H9 (cell line): ENCODE results near the gene ERMAP. TPM values are rescaled to one million over a fixed set of nuclear protein-coding genes. Genes with fewer than 3 reads are reported as not detected.

Experiments used
- DNase-seq: peaks from one replicate; pipeline ENCODE4 v3.0.0-alpha.2; 2017
- H2AFZ ChIP-seq: one replicate; pipeline ENCODE4 v1.6.1; 2013; ENCODE audit warnings: mild to moderate bottlenecking, low read length, control low read depth, moderate library complexity
- H2AK5ac ChIP-seq: 2 replicates; pipeline ENCODE4 v1.6.1; 2013; ENCODE audit warnings: low read length, control low read depth, mixed read lengths; ENCODE audit not compliant: insufficient read length
- H2BK120ac ChIP-seq: one replicate; pipeline ENCODE4 v1.6.1; 2013; ENCODE audit warnings: low read depth, mild to moderate bottlenecking, low read length, control low read depth, inconsistent platforms; ENCODE audit not compliant: poor library complexity, severe bottlenecking
- H2BK12ac ChIP-seq: 2 replicates; pipeline ENCODE4 v1.6.1; 2013; ENCODE audit warnings: low read length, control low read depth, mixed read lengths, low read depth; ENCODE audit not compliant: insufficient read length
- H2BK15ac ChIP-seq: 2 replicates; pipeline ENCODE4 v1.6.1; 2013; ENCODE audit warnings: low read depth, low read length, control low read depth
- H2BK20ac ChIP-seq: one replicate; pipeline ENCODE4 v1.6.1; 2013; ENCODE audit warnings: low read depth, mild to moderate bottlenecking, low read length, control low read depth, inconsistent platforms; ENCODE audit not compliant: poor library complexity, severe bottlenecking
- H2BK5ac ChIP-seq: 2 replicates; pipeline ENCODE4 v1.6.1; 2013; ENCODE audit warnings: low read length, control low read depth, mixed read lengths; ENCODE audit not compliant: insufficient read length
- H3K14ac ChIP-seq: 2 replicates; pipeline ENCODE4 v1.6.1; 2013; ENCODE audit warnings: low read length, control low read depth; ENCODE audit not compliant: insufficient read depth
- H3K18ac ChIP-seq: 2 replicates; pipeline ENCODE4 v1.6.1; 2013; ENCODE audit warnings: low read depth, mild to moderate bottlenecking, mixed read lengths, low read length, control low read depth; ENCODE audit not compliant: insufficient read length
- H3K23ac ChIP-seq: 2 replicates; pipeline ENCODE4 v1.6.1; 2013; ENCODE audit warnings: low read length, control low read depth, mixed read lengths, low read depth; ENCODE audit not compliant: insufficient read length
- H3K23me2 ChIP-seq: 2 replicates; pipeline ENCODE4 v1.6.1; 2013; ENCODE audit warnings: low read depth, mild to moderate bottlenecking, mixed read lengths, low read length, control low read depth; ENCODE audit not compliant: insufficient read length, poor library complexity, severe bottlenecking
- H3K27ac ChIP-seq: 2 replicates; pipeline ENCODE4 v1.5.1; 2013; ENCODE audit warnings: low read length, control low read depth, mixed read lengths, low read depth; ENCODE audit not compliant: insufficient read length
- H3K27me3 ChIP-seq: 2 replicates; pipeline ENCODE4 v1.6.1; 2013; ENCODE audit warnings: low read length, control low read depth, inconsistent platforms; ENCODE audit not compliant: insufficient read depth
- H3K4ac ChIP-seq: 2 replicates; pipeline ENCODE4 v1.6.1; 2013; ENCODE audit warnings: low read depth, mild to moderate bottlenecking, control low read depth, inconsistent platforms, low read length, moderate library complexity
- H3K4me1 ChIP-seq: 2 replicates; pipeline ENCODE4 v1.6.1; 2013; ENCODE audit warnings: low read length, control low read depth, inconsistent platforms; ENCODE audit not compliant: insufficient read depth
- H3K4me2 ChIP-seq: 2 replicates; pipeline ENCODE4 v1.6.1; 2013; ENCODE audit warnings: low read length, control low read depth, mixed read lengths; ENCODE audit not compliant: insufficient read length, insufficient read depth
- H3K56ac ChIP-seq: 2 replicates; pipeline ENCODE4 v1.6.1; 2013; ENCODE audit warnings: low read depth, mild to moderate bottlenecking, mixed read lengths, low read length, control low read depth; ENCODE audit not compliant: insufficient read length
- H3K79me1 ChIP-seq: 2 replicates; pipeline ENCODE4 v1.6.1; 2013; ENCODE audit warnings: low read depth, mild to moderate bottlenecking, moderate library complexity, low read length, control low read depth, inconsistent platforms; ENCODE audit not compliant: insufficient read depth, poor library complexity, severe bottlenecking
- H3K79me2 ChIP-seq: 2 replicates; pipeline ENCODE4 v1.6.1; 2013; ENCODE audit warnings: low read length, control low read depth, inconsistent platforms; ENCODE audit not compliant: insufficient read depth
- H3K9ac ChIP-seq: 2 replicates; pipeline ENCODE4 v1.6.1; 2013; ENCODE audit warnings: low read length, control low read depth, mixed read lengths; ENCODE audit not compliant: insufficient read length; ENCODE audit errors: extremely low read depth
- H3K9me3 ChIP-seq: one replicate; pipeline ENCODE4 v1.6.1; 2013; ENCODE audit warnings: low read depth, low read length, inconsistent platforms; ENCODE audit not compliant: control insufficient read depth
- H3T11ph ChIP-seq: one replicate; pipeline ENCODE4 v1.6.1; 2013; ENCODE audit warnings: mild to moderate bottlenecking, low read length, control low read depth, inconsistent platforms
- H4K20me1 ChIP-seq: one replicate; pipeline ENCODE4 v1.6.1; 2013; ENCODE audit not compliant: control insufficient read depth, insufficient read length, insufficient read depth
- H4K5ac ChIP-seq: 2 replicates; pipeline ENCODE4 v1.6.1; 2013; ENCODE audit warnings: low read depth, mild to moderate bottlenecking, mixed read lengths, low read length, control low read depth; ENCODE audit not compliant: insufficient read length
- H4K8ac ChIP-seq: replicated peaks from 2 replicates; pipeline ENCODE4 v1.6.1; 2013; ENCODE audit warnings: low read length, control low read depth, mixed read lengths, low read depth; ENCODE audit not compliant: insufficient read length
- H4K91ac ChIP-seq: 2 replicates; pipeline ENCODE4 v1.6.1; 2013; ENCODE audit warnings: low read depth, mild to moderate bottlenecking, moderate library complexity, mixed read lengths, low read length, control low read depth; ENCODE audit not compliant: insufficient read length
- H3K27ac Mint-ChIP-seq, 3 experiments: 2 replicates in 2 of 3; 3 replicates in 1 of 3; pipeline ENCODE4 v1.8.0; 2020 to 2021; ENCODE audit warnings: mixed read lengths in 3 of 3, mild to moderate bottlenecking in 1 of 3, moderate library complexity in 1 of 3
- H3K27me3 Mint-ChIP-seq: 2 replicates; pipeline ENCODE4 v1.8.0; 2021; ENCODE audit warnings: low read depth, mild to moderate bottlenecking, moderate library complexity, mixed read lengths
- H3K36me3 Mint-ChIP-seq, 3 experiments: 2 replicates in 2 of 3; 3 replicates in 1 of 3; pipeline ENCODE4 v1.8.0; 2020 to 2021; ENCODE audit warnings: low read depth in 3 of 3, mixed read lengths in 3 of 3; ENCODE audit not compliant: insufficient read depth in 1 of 3
- H3K4me1 Mint-ChIP-seq, 2 experiments: 2 replicates each; pipeline ENCODE4 v1.8.0; 2020; ENCODE audit warnings: mixed read lengths in 2 of 2
- H3K4me3 Mint-ChIP-seq, 2 experiments: 2 replicates in 1 of 2; 3 replicates in 1 of 2; pipeline ENCODE4 v1.8.0; 2020 to 2021; ENCODE audit warnings: mild to moderate bottlenecking in 2 of 2, mixed read lengths in 2 of 2, moderate library complexity in 1 of 2
- H3K9me3 Mint-ChIP-seq, 2 experiments: 2 replicates in 1 of 2; 3 replicates in 1 of 2; pipeline ENCODE4 v1.8.0; 2020; ENCODE audit warnings: mild to moderate bottlenecking in 2 of 2, mixed read lengths in 2 of 2, moderate library complexity in 1 of 2
- total RNA-seq: library from RNA; stranded (reverse); gene quantifications from 2 replicates; pipeline ENCODE4 v1.2.1, GENCODE V29; 2021
- TF ChIP-seq, protein P1 (sequence below): fragments of 200-600 bp; sonication (generic); conservative IDR thresholded peaks from 3 replicates; pipeline ENCODE4 v1.8.0; 2021; ENCODE audit warnings: antibody characterized with exemption, mild to moderate bottlenecking

ERMAP gene
- total RNA-seq, 1 experiment from 2014 or later, result 4.5 TPM

DNA sequence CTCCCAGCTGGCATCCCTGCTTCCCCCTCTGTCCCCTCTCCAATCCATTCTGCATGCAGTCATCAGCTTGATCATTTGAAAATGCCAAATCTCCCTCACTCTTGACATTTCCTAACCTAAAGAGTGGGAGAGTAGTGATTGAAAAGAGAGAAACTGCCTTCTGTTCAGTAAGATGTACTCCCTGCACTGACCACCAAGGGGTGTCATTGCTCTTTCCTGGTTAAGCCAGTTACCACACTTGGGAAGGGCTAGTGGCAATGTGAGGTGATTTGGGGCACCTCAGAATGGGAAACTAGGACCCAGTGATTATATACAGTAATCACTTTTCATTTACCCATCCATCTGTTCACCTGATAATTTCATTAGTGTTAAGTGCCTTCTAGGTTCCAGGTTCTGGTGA lies 39.1 kb upstream of the ERMAP start:
- TF ChIP-seq, protein P1, sequence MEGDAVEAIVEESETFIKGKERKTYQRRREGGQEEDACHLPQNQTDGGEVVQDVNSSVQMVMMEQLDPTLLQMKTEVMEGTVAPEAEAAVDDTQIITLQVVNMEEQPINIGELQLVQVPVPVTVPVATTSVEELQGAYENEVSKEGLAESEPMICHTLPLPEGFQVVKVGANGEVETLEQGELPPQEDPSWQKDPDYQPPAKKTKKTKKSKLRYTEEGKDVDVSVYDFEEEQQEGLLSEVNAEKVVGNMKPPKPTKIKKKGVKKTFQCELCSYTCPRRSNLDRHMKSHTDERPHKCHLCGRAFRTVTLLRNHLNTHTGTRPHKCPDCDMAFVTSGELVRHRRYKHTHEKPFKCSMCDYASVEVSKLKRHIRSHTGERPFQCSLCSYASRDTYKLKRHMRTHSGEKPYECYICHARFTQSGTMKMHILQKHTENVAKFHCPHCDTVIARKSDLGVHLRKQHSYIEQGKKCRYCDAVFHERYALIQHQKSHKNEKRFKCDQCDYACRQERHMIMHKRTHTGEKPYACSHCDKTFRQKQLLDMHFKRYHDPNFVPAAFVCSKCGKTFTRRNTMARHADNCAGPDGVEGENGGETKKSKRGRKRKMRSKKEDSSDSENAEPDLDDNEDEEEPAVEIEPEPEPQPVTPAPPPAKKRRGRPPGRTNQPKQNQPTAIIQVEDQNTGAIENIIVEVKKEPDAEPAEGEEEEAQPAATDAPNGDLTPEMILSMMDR, result peak; percentile 85
- Histone ChIP-seq H3K4me2 (no peak overlapping the region), H2AFZ (no peak overlapping the region), H3K23me2 (no peaks in the 10 kb centered on the region), H3K79me2 (no peaks in the 10 kb centered on the region), H2BK15ac (no peak overlapping the region), H4K5ac (no peak overlapping the region), H3K27me3 (no peaks in the 10 kb centered on the region), H4K8ac (no peak overlapping the region), H3K23ac (no peak overlapping the region), H3T11ph (no peak overlapping the region), H4K20me1 (no peaks in the 10 kb centered on the region), H2AK5ac (no peak overlapping the region), H4K91ac (no peak overlapping the region), H3K9ac (no peak overlapping the region), H3K4ac (no peak overlapping the region), H3K4me1 (no peaks in the 10 kb centered on the region), H3K9me3 (no peaks in the 10 kb centered on the region), H3K14ac (no peak overlapping the region), H3K27ac (no peak overlapping the region), H2BK120ac (no peak overlapping the region), H2BK20ac (no peak overlapping the region), H2BK5ac (no peak overlapping the region), H3K18ac (no peak overlapping the region), H2BK12ac (no peak overlapping the region), H3K79me1 (no peaks in the 10 kb centered on the region), H3K56ac (no peak overlapping the region)
- Mint-ChIP-seq H3K9me3 (no peaks in the 10 kb centered on the region), H3K27ac (no peak overlapping the region), H3K36me3 (peaks cover 21 to 78% (median 65%) of the 10 kb centered on the region in 3 experiments), H3K27me3 (no peaks in the 10 kb centered on the region), H3K4me3 (no peak overlapping the region), H3K4me1 (no peaks in the 10 kb centered on the region)
- DNase-seq, result no peak
